ENCODE data around the gene MARCHF5.

DNA sequence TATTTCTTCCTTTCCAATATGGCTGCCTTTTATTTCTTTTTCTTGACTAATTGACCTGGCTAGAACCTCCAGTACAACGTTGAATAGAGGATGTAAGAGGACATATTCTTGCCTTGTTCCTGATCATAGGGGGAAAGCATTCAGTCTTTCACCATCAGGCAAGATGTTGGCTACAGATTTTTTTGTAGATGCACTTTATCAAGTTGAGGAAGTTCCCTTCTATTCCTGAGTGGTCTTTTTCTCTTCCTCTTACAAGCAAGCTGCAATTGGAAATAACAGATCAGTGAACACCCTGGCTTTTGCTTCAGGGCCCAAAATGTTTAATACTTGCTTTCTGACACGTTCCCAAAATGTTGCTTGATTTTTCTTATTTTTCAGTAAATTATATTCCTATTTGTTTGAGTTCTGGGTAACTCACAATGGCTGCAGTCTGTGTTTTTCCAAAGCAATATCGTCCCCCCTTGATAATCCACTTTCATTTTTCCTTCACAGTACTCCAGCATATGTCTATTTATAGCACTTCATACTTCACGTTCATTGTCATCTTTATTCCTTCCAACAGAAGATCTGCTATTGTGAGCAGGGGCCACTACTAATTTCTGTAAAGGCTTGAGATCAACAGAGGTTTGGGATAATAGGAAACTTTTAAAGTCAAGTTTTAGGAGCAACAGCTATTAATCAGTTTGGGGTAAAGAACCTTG, 11.8 kb upstream of the MARCHF5 start:
- TF ChIP-seq, protein P1, sequence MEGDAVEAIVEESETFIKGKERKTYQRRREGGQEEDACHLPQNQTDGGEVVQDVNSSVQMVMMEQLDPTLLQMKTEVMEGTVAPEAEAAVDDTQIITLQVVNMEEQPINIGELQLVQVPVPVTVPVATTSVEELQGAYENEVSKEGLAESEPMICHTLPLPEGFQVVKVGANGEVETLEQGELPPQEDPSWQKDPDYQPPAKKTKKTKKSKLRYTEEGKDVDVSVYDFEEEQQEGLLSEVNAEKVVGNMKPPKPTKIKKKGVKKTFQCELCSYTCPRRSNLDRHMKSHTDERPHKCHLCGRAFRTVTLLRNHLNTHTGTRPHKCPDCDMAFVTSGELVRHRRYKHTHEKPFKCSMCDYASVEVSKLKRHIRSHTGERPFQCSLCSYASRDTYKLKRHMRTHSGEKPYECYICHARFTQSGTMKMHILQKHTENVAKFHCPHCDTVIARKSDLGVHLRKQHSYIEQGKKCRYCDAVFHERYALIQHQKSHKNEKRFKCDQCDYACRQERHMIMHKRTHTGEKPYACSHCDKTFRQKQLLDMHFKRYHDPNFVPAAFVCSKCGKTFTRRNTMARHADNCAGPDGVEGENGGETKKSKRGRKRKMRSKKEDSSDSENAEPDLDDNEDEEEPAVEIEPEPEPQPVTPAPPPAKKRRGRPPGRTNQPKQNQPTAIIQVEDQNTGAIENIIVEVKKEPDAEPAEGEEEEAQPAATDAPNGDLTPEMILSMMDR (conservative IDR thresholded peaks at IDR 0.05) = no peak
- TF ChIP-seq EZH2 (IDR thresholded peaks at IDR 0.05; ENCODE audit: low read depth) = no peak

All from PC-9 (cell line).